HG03175 (cell line): Measurements from ENCODE around the gene GMPPB.
A peak's percentile ranks its signal among the peaks of the same experiment; 100 is the strongest.
"Not testable (repeated sequence)": the region's sequence is repeated elsewhere in the genome, so short reads cannot be mapped to it uniquely, and the experiment has no call there.

Experiments
- ATAC-seq: cut with Tn5 transposase; IDR thresholded peaks from one replicate; pipeline ENCODE4 v1.9.1; 2021; ENCODE audit warnings: mild to moderate bottlenecking, moderate library complexity; ENCODE audit not compliant: unreplicated experiment

Gene GMPPB

DNA sequence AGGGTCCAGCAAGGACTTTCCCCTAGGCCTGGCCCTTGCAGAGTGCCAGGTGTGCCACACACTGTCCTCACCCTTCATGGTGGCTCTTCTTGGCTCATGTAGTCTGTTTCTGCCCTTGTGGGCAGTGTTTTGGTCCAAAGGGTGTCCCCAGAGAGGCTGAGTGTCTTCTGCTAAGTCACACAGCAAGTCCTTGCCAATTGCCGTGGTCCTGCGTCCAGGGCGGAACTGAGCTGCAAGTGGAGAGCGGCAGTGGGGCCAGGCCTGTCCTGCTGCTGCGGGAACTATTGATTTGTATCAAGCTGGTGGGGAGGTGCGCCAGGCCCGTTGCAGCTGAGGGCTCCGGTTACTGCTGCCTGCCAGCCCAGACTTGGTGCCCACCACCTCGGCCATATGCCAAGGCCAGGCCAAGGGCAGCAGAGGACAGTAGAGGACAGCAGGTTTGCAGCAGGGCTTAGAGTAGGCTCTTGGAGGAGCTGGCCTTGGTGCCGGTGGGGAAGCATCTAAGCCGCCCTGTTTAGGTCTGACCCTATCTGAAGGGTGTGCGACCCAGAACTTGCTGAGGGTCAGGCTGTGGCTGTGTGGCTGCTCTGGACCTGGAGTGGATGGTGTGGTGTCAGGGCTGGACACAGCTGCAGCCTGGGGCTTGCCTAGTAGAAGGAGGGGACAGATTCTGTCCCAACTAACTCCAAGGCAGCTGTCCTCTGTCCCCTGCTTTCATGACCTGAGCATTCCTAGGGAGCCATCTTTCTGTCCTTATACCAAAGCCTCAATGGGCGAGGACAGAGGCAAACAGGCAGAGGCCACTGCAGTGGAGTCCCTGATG is 8.8 kb downstream of the GMPPB start:
- ATAC-seq: no peak

DNA sequence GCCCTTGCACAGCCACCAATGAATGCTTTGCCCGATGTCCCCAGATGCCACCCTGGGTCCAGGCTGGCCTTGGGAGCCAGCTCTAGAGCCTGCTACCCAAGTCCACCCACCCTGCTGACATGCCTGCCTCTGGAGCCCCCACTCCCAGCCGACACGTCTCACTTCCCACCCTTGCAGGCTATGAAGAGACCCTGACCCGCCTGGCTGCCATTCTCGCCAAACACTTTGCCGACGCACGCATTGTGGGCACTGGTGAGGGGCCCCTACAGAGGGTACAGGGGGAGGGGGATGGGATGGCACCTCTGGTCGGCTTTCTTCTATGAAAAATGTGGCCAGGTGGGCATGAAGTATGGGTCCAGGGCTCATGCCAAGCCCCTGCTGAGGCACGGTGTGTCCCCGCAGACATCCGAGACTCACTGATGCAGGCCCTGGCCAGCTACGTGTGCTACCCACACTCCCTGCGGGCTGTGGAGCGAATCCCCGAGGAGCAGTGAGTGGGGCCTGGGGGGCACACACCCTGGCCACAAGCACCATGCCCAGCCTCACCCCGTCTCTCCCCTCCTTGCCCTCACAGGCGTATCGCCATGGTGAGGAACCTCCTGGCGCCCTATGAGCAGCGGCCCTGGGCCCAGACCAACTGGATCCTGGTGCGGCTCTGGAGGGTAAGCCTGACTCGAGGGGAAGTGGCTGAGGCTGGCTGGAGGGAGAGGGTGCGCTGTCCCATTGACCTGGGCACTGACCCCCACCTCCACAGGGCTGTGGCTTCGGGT is 10.2 kb downstream of the GMPPB start:
- ATAC-seq: no peak

DNA sequence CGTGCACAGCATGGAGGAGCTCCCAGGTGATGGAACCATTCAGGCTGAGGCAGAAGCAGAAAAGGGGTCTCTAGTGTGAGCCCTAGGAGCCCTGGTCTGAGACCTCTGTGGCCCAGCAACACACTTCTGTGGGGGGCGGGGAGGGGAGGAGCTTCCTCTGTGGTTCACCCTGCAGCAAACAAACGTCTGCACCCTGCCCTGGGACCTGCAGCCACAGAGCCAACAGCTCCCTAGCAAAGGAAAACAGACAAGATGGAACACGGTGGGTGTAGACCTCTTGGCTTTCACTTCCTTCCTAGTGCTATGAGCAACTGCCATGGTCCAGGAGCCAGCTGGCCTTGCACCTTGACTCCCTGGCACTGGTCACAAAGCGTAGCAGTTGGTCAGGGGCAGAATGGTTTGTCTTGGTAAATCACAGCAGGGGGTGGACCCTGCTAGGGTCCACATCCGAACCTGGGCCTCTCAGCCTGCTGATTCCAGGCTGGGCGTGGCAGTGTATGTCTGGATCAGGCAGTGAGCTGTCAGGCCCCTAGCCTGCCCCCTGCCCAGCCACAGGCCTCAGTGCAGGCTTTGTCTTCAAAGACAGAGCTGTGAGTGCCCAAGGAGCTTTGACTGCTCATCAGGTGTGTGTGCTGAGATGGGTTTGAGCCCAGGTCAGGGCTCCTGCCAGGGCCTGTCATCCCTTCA is 11.0 kb downstream of the GMPPB start:
- ATAC-seq: no peak

GRCh38 chr3:49712166-49712565 is 11.6 kb downstream of the GMPPB start:
- no peak for ATAC-seq

GRCh38 chr3:49711489-49711888 is 12.3 kb downstream of the GMPPB start:
- ATAC-seq: no peak

GRCh38 chr3:49709852-49710251 is 13.9 kb downstream of the GMPPB start:
- no peak for ATAC-seq

- no peak for ATAC-seq
Observed at GRCh38 chr3:49707113-49707480, 16.7 kb downstream of the GMPPB start.

DNA sequence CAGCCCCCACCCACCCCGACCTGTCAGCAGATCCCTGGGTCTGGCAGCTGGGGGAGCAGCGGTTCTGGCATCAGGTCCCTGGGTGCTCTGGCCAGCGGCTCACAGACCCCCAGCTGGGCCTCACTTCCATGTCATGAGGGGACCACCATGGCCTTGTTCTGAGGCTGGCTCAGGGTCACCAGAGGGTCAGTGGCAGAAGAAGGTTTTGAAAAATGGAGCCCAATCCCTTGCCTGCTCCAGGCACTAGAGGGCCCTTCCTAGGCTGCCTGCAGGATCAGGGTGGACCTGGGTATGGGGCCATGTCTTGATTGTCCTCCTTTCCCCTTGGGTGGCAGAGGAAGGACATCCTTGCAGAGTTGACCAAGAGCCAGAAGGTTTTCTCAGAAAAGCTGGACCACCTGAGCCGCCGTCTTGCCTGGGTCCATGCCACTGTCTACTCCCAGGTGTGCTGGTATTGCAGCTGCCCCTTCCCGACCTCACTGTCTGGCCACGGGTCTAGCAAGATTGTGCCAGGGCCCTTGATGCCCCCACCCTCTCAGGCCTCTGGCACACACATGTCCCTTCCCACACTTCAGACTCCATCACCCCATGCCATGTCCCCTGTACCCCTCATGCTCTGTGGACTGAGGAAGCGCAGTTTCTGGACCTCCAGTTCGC is 17.2 kb downstream of the GMPPB start:
- ATAC-seq: no peak

DNA sequence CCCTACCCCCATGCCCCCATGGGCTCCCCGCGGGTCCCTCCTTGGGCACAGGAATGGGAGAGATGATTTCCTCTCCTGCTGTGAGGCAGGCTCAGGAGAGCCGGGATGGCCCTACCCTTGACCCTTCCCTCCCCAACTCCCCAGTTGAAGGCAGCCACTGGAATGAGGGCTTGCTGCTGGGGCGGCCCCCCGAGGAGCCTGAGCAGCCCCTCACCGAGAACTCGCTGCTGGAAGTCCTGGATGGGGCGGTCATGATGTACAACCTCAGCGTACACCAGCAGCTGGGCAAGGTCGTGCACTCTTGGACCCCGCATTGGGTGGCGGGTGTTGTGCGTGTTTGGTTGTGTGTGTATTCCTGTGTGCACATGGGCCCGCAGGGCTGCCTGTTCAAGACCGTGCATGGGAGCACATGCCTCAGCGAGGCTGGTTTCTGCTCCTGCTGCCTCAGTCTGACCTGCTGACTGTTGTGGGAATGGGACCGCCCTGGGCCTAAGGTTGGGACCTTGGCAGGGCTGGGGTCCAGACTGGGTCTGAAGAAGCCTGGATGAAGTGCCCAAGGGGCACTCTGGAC is 18.3 kb downstream of the GMPPB start:
- no peak for ATAC-seq

GRCh38 chr3:49704629-49705028 is 19.1 kb downstream of the GMPPB start:
- no peak for ATAC-seq

DNA sequence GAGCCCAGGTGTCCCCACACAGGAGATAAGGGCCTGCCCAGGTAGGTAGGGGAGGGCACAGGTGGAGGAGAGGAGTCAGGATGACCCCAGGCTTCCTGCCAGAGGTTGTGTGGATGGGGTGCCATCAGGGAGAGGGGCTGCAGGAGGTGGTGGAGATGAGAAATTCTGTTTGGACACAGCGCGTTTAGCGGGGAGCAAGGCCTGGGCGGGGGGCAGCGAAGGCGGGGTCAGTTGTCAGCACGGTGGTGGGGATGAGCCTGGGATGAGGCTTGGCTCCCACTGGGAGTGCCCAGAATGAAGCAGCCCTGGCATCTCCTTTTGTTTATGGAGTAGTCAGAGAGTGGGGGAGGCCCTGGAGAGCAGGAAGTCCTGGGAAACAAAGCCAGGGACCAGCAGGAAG is 19.8 kb downstream of the GMPPB start:
- ATAC-seq: no peak

- ATAC-seq: peak; percentile 77
Observed at GRCh38 chr3:49703443-49703927, 20.3 kb downstream of the GMPPB start.

DNA sequence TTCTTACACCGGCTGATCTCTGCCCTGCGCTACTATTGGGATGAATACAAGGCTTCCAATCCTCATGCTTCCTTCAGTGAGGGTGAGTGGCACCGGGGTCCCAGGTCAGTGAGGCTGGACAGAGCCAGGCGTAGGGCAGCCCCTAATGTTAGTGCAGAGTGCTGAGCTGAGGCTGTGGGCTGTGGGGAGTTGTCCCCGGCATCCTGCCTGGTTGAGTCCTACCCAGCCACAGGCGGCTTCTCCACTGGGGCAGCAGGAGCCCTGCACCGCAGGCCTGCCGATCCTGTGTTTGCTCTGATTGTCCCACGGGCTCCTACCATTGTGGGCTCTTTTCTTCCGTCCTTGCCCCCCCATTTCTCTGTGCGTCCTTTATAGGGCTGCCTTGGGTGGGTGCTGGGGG is 21.1 kb downstream of the GMPPB start:
- ATAC-seq: no peak

- no peak for ATAC-seq
Observed at GRCh38 chr3:49701388-49702077, 22.2 kb downstream of the GMPPB start.

DNA sequence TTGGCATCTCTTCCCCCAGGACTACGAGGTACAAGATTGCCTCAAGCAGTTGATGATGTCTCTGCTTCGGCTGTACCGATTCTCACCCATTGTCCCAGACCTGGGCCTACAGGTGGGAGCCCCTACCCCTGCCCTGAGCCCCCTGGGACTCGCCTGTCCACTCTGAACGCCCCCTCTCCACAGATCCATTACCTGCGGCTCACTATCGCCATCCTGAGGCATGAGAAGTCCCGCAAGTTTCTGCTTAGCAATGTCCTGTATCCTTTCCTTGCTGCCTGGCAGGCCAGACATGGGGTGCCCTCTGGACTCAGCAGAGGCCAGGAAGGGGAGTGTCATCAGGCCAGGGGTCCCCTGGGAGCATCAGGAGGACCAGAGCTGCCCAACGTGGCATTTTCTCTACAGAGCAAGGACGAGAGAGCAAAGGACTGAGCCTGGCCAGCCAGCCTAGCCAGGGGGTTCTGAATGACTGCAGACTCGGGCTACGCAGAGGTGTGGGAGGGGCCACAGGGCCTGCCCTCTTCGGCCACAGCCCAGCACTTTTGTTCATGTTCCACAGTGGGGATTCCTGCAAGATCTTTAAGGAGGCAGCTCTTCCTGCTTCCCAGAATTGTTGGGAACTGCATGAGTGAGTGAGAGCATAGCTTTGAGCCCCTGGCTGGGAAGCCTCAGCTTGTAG is 23.2 kb downstream of the GMPPB start:
- ATAC-seq: no peak

GRCh38 chr3:49700014-49700413 is 23.7 kb downstream of the GMPPB start:
- ATAC-seq: no peak

GRCh38 chr3:49699281-49699979 is 24.3 kb downstream of the GMPPB start:
- no peak for ATAC-seq

GRCh38 chr3:49695350-49696015 is 28.3 kb downstream of the GMPPB start:
- not testable (repeated sequence) for ATAC-seq
